Measurements from ENCODE around the gene FANCC.

The FANCC gene

DNA sequence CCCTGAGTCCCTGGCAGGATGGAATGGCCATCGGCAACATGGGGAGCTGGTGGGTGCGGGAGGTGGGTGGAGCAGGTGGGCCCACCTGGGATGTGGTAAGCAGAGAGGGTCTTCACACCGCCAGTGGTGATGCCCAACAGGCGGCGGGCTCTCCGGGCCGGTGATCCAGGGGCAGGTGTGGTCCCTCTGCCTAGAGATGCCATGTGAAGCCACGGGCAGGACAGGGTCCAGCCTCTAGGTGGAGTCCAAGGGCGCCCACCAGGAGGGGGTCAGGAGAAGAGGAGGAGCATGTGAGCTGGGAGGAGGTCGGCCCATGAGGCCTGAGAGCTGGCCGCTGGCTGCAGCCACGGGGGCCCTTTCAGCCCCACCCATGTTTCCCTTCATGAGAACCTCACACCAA is 221.1 kb downstream of the FANCC start:
- no peak for DNase-seq

DNA sequence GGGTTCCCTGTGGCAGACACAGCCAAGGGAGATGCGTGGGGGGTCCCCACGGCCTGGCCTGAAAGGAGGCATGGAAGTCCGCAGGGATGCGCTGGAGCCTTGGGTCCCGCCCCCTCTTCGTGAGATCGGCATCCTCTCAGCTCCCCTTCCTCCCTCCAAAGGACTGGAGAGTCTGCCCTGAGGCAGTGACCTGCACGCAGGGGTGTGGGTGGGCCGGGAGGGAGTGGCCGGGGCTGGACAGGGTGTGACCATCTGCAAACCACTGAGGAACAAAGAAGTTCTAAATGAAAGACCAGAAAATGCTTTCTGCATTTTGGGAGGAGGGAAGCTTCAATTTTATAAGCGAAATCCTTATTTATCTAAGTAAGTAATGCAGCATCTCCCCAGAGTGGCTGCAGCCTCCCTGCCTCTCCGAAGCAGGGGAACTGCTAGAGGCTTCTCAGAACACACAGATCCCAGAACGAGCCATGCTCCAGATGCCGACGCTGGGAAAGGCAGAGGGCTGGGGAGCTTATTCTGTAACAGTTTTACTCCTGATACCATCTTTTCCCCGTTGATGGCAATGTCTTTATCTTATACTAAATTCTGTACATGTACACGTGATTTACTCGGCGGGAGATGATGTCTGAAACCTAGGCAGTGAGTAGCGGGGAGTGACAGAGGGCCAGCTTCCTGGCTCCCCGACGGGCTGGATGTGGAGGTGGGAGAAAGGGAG is 221.7 kb downstream of the FANCC start:
- no peak for DNase-seq

DNA sequence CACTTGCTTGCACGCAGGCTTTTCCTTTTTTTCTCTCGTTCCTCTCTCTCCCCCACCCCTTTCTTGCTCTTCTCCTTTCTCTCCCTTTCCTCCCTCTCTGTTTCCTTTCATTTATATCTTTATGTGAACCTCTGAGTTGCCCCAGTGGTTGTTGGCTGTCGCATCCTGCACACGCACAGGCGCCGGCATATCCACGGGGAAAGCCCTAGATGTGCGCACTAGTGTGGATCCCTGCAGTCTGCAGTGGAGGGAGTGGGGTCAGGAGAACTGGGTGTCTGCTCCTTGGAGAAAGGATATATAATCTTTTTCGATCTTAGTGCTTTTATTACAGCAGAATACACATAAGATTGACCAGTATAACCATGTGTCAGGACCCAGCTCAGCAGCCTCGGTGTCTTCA is 223.5 kb downstream of the FANCC start:
- DNase-seq, result no peak

DNA sequence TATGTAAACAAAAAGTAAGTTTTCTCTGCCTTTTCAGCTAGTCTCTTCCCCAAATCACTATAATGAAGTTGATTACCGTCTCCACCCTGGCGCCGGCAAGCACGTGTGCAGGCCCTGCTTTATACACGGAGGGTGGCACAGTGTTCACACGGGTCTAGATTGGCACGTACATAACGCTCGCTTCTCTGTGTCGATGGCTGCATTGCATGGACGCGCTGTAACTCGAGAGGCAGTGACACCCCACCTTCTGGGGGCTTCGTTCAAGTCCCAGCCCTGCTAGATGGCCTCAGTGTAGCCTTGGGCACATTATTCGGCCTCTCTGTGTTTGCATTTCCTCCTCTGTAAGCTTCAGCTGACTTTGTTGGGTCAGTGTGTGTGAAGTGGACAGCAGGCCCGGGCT is 223.9 kb downstream of the FANCC start:
- DNase-seq, result no peak

DNA sequence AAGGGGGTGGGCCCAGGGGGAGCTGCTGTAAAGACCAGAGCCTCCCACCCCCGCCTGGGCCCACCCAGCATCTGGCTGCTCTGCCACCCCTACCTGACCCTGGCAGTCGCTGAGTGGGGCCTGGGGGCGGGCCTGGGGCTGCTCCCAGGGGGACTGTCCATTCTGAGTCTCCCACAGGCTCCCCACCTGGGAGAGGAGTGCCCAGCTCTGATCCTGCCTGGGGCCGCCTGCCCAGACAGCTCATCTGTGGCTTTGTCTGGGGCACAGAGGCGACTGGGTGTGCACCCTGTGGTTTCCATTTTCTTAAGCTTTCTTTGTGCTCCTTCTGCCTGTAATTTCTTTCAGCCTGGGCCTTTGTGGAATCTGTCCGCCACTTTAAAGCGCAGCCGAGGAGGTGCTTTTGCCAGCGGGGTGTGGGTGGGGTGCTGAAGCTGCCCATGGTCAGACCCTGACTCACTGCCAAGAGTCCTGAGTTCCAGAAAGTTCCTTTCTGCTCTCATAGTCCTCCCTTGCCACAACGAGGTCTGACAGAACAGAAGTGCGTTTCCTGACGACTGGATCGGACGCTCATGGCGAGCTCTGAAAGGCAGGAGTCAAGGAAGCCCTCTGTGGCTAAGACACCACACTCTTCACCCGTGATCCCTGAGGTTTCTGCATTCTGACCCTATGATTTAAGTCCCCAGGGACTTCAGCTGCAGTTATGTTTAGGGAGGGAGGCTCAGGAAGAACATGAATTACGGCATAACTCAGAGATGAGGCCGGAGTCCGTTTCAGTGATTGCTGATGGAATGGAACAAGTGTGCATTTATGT is 225.0 kb downstream of the FANCC start:
- peak; percentile 64 for DNase-seq

DNA sequence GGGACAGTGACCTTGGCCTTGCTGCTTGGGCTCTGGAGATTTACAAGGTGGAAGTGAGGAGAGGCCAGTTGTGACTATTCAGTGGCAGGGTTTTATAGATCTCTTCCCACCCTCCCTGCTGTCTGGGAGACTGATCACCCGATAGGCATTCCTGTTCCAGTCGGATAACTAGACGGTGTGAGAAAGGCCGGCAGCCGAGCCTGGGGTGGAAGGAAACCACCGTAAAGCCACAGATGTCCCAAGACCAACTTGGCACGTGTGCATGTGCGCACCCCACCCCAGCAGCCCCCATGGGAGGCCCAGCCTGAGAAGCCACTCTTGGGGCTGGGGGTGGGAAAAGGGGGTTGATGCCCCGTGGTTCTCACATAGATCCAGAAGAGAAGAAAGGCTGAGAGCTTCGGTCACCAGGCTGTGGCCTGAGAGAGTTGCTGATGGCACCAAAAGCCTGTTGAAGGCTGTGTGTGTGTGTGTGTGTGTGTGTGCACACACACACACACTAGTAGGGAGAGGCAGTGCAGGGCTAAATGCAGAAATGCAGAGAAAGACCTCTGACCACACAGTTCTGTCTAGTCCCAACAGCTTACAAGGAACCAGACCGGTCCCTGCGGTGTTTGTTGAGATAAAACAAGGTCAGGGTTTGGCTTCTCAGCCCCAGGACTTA is 225.8 kb downstream of the FANCC start:
- peak; percentile 38 for DNase-seq

DNA sequence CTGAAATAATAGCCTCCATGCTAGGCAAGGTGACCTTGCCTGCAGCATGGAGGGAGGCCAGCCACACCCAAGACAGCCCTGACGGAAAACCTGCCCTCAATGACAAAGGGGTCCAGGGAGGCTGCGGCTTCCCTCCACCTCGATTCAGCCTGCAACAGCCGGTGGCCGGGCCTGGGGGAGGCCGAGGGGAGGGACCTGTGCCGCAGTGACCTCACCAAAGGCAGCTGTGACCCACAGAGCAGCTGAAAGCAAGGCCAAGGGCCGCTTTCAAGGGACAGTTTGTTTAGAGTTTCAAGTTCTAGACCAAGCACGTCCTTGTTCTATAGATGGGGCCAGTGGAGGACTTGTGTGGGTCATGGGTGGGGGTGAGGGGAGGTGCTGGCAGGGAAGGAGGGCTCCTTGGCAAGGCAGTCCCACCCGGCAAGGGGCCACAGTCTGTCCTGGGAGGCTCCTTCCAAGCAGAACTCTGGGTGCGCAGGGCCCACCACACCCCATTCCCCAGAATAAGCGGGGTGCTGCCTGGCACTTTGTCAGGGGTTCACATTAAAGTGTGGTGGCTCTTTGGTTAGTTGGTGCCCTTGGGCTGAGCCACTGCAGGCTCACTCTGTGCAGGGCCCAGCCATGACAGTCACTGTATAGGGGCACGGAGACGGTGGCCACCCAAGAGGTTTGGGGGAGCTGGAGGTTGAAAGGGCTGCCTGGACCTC is 226.5 kb downstream of the FANCC start:
- no peak for DNase-seq

DNA sequence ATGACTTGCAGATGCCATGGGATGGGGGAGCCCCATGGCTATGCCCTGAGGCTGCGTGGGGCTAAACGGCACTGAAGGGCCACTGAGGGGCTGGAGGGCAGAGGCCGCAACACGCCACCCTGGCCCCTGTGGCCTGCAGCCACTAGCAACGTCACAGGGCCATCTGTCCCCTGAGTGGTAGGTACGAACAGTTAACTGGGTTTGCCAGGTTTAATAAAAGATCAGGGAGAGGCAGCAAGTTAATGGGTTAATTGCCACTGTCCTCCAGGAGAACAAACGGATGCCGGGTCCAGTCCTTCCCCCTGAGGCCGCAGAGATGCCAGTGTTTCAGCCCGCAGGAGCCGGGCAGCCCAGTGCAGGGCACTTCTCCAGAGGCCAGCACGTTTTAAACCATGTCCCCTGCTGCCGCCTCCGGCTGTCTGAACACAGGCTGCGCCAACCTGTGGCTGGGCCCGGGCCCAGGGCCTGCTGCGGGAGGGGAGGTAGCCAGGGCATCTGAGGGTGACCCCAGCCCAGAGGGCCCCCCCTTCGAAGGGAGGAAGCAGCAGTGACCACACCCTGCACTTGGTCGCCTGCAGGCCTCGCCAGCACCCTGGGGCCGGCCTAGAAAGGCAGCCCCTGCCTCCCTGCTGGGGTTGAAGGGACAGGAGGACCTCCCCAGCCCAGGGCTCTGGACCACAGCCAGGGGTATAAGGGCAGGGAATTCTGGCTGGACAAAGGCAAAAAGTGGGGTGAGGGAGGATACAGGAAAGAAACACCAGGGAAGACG is 227.3 kb downstream of the FANCC start:
- DNase-seq, result no peak

DNA sequence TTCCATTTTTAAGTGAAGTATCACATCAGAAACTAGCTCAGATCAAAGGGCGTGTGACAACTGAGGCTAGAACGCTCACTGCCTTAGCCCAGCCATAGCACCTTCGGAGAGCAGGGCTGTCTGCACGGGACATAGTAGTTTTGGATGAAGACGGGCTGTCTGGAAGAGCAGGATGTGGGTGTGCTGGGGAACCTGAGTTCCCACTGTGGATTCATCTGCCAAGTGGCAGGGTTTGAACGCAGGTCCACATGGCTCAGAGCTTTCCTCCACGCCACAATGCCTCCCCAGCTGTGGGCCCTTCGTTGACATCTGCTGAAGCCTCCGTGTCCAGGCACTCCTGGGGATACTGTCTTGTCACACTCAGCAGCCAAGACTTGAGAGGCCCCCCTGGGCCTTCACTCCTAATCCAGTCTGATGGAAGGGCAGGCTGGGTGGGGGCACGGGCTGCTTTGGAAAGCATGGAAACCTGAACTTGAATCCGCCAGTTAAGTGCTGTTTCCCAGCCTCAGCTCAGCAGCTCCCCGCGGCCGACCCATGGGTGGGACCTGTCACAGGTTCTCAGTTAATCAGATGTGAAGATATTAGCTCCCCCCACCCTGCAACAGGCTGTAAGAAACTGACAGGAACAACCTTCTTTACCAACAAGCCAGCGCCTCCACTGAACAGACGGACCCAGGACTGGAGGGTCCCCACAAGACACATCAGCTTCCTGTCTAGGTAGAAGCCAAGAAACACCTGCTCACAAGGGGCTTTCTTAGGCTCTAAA is 228.1 kb downstream of the FANCC start:
- DNase-seq, result no peak

DNA sequence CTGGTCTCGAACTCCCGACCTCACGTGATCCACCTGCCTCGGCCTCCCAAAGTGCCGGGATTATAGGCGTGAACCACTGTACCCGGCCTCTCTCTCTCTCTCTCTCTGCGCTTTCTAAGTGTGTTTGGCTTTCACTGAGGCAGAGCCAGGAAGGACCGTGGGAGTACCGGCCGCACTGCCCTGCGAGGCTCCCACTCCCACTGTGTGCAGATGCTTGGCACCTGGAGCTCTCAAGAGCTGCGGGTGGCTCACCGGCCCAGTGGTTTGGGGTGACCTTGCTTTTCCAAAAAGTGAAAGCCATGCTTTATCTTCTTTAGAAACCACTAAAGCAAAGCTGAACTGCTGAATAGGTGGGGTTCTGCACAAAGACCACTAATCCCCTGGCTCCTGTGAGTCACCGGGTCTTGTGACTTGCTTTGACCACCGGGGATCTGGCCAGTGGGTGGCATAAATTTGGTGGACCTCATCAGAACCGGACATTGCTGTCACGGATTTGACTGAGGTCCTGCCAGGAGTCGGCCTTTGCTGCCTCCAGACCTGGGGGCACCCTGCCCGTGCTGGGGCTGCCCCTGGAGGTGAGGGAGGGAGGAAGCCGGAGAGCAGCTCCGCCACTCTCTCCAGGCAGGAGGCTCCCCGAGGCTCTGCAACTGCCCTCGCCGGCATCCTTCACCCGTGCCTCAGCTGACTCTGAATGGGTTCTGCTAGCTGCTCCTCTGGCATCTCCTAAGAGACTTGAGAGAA is 228.9 kb downstream of the FANCC start:
- no peak for DNase-seq

DNA sequence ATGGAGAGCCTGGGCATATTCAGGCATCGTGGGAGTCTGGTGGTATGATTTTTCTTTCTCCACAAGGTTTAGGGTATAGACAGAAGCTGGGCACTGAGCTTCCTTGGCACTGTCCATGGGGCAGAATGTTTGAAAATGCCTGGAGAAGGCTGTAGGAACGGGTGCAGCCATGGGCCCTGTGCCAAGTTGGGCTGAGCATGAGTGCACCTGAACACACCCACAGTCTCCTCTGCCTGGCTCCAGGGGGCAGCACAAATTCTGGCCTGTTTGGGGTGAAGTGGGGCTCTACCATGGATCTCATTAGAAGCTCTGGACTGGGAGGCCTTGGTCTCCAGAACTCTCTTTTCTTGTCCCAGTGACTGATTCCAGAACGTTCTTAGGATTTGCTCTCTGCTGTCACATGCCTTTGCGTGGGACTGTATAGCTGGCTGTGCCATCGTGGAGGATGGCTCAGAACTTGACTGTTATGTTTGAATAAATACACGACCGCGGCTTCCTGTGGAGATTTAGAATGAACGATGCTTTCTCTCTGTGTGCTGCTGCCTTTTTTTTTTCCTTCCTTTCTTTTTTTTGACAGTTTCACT is 229.8 kb downstream of the FANCC start:
- DNase-seq, result no peak

DNA sequence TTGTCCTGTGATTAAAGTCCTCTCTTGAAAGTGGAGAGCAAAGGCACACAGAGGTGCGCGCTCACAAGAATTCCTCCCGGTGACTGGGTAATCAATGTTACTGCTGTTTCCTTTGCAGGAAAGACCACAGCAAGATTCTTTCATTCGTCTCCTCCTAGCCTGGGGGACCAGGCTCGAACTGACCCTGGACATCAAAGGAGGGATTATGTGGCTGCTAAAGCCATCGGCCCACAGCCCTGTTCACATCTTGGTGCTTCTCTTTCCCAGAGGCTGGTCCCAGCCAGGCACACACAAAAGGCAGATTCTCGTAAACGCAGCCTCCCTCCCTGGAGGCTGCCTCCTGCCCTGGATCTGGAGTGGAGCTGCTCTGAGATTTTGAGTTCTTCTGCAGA is 230.9 kb downstream of the FANCC start:
- no peak for DNase-seq

DNA sequence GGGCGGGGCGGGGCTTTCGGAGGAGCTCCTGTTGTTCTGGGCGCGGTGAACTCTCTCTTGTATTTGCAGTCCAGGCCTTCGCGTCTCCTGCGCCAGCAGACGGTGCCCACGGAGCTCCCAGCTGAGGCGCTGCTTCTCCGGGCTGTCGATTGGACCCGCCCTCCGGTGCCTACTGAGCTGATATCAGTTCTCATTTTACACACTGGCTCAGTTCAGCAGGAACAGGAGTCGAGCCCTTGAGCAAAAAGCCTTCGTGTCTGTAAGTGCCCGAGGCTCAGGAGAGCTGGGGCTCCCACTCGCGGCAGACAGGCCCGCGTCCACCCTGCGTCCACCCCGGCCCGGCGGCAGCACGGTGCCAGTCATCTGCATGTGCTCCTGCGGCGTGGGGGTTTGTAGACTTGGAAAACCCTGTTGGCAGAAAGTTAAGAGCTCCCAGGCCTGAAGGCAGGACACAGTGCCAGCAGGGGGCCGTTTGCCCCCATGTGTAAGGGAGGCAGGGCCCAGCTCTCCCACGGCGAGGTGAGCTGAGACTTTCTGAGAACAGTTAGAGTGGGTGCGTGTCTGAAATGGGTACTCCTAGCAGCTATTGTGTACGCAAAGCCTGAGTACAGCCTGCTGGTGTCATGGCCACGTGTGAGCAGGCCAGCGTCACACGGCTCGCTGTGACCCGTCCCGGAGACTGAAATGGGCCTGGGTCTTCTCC is 231.5 kb downstream of the FANCC start:
- DNase-seq, result no peak

DNA sequence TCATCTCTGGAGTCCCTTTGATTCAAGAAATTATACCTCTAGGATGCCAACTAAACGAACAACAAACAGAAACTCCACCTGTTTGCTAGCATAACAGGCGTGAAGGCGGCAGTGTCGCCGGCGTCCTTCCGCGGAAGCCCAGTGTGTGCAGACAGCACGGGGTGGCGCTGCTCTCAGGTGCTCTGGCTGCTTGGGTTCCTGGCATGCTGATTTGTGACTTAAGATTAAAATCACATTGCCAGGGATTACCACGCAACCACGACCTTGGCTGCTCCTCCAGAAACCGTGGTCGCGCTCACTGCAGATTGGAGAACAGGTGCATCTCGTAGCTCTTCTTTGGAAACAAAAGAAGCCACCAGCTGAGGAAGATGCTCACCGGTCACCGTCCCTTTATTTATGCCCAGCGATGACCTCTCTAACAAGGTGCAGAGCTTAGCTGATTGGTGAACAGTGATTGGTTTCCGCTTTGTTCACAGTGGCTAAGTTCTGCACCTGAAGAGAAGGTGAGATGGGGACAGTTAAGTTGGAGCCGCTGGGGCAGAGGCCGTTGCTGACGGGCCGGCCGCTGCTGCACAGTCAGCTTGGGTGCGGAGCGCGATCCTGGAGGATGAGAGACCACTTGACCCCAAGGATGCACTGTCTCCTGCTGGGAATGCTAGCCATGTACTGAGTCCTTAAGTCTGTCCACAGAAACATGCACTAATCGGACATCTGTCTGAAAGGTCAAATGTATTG is 232.3 kb downstream of the FANCC start:
- no peak for DNase-seq

DNA sequence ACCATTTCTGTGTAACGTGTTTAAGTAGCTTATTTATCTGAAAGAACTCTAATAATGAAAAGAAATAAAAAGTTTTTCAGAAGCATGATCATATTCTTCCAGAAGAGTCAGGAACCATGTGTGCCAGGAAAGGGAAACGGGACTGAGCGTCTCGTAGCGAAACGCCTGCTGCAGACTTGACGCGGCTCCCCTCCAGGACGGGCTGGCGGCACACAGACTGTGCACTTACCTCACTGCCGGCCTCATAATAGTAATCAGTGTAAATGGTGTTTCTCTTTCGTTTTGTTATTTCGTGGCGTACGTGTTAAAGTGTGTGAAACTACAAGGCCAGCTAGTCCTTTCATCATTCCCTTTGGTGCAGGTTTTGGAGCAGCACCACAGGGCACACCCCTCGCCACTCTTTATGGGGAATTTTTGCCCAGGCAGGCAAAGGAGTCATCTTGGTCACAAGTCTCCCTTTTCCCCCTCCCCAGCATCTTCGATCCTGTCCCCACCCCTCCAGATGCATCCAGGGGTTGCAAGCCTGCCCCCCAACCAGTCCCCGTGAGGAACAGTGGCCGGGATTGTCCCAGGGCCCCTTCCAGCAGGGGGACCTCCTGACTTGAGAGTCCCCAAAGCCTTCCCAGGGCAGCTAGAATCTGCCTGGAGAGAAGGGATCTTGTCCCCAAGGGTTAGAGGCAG is 233.1 kb downstream of the FANCC start:
- DNase-seq, result no peak

DNA sequence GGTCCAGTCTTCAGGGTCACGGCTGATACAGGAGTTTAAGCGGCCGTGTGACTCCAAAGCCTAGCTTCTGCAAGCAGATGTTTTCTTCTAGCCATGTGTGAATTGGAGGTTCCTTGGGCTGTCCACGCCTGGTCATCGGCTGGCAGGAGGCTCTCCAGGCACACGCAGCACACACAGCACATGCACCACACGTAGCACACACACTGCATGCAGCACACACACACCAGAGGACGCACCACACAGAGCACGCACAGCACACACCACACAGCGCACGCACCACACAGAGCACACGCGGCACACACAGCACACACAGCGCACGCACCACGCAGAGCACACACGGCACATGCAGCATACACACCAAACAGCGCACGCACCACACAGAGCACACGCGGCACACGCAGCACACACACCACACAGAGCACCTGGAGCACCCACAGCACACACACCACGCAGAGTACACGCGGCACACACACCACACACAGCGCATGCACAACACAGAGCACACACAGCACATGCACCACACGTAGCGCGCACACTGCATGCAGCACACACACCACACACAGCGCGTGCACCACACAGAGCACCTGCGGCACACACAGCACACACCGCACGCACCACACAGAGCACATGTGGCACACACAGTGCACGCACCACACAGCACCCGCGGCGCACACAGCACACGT is 234.3 kb downstream of the FANCC start:
- no peak for DNase-seq

DNA sequence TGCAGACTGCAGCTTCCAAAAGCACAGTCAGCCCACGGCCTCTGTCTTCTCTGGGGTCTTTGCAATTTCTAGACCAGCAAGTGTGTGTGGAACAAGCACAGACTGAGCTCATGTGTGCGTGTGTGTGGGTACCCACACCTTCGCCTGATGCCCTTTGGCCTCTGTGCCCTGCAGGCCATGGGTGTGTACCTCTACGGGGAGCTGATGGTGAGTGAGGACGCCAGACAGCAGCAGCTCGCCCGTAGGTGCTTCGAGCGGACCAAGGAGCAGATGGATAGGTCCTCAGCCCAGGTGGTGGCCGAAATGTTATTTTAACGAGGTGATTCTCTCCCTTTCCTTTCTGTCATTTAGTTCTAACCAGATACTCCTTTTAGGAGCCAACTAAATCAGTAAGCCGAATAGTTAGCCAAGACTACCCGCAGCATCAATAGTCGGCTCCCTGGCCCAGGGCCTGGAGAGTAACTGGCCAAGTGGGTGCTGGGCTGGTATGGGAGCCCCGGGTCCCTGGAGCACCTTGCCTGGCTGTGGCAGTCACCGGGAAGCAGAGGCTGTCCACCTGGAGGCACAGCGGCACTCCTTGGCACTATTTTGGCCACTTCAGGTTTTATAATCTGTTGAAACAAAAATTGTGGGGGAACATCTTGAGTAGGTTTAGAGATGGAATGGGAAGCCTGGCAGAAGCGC is 235.0 kb downstream of the FANCC start:
- no peak for DNase-seq

Measured in amniotic stem cell (primary cell).